K562 (cell line): ENCODE measurements around the gene STARD13. TPM values are rescaled to one million over a fixed set of nuclear protein-coding genes. Genes with fewer than 3 reads are reported as not detected.

Experiments used
- BCLAF1 ChIP-seq, 2 experiments: fragments of 450-650 bp in 1 of 2; IDR thresholded peaks; 2 replicates each; pipeline ENCODE4 v1.6.1; 2011 to 2017; ENCODE audit warnings: low read depth in 2 of 2, antibody characterized with exemption in 1 of 2, borderline replicate concordance in 1 of 2, low read length in 1 of 2, mild to moderate bottlenecking in 1 of 2, mixed read lengths in 1 of 2; ENCODE audit not compliant: control insufficient read depth in 1 of 2
- ETV1 ChIP-seq: fragments of 450-650 bp; conservative IDR thresholded peaks from 2 replicates; pipeline ENCODE4 v1.6.1; 2016; ENCODE audit warnings: missing genetic modification characterization, control low read depth, low read depth, missing compliant biosample characterization
- GTF2E2 ChIP-seq: fragments of 200-800 bp; sonication (Bioruptor generic); IDR thresholded peaks from 2 replicates; pipeline ENCODE4 v1.6.1; 2016; ENCODE audit warnings: missing genetic modification characterization, missing compliant biosample characterization
- STAG1 ChIP-seq: sonication (generic); formaldehyde crosslinking; IDR thresholded peaks from 2 replicates; pipeline ENCODE4 v1.5.0; 2020; ENCODE audit warnings: missing genetic modification reagents, borderline replicate concordance
- TSC22D4 ChIP-seq: fragments of 450-650 bp; IDR thresholded peaks from 2 replicates; pipeline ENCODE4 v1.6.1; 2016; ENCODE audit warnings: missing genetic modification characterization, missing biosample characterization, control low read depth
- XRCC5 ChIP-seq: fragments of 200-400 bp; formaldehyde crosslinking; IDR thresholded peaks from 2 replicates; pipeline ENCODE4 v1.6.1; 2017; ENCODE audit warnings: low read depth, mild to moderate bottlenecking, low read length
- polyA plus RNA-seq, 8 experiments: library from polyadenylated mRNA; depleted of rRNA in 4 of 8; stranded (reverse) in 5 of 8; unstranded in 3 of 8; fragments of >200 nt; fragmentation: Nextera tagmentation in 2 of 8; fragmentation: Illumina TruSeq in 1 of 8; extraction: Ambion mirVana in 2 of 8; extraction: Trizol in 1 of 8; gene quantifications; 2 replicates each; pipeline versions ENCODE4 v1.2.1 to v1.2.3, GENCODE V29; 2011 to 2014; ENCODE audit warnings: inconsistent platforms in 1 of 8, missing spikeins in 1 of 8
- total RNA-seq, 7 experiments: library from RNA; depleted of rRNA in 6 of 7; stranded (reverse); fragments of >200 nt in 6 of 7; fragmentation: Illumina TruSeq in 2 of 7; extraction: Trizol in 2 of 7; gene quantifications; 2 replicates each; pipeline versions ENCODE4 v1.2.1 to v1.2.3, GENCODE V29; 2011 to 2021; ENCODE audit warnings: low replicate concordance in 1 of 7
- TF ChIP-seq, protein P1 (sequence below), 2 experiments: fragments of 450-650 bp in 1 of 2; sonication (generic) in 1 of 2; formaldehyde crosslinking in 1 of 2; IDR thresholded peaks; 2 replicates each; pipeline versions ENCODE4 v1.7.1 to v1.9.0; 2016 to 2022; ENCODE audit warnings: inconsistent platforms in 1 of 2, mild to moderate bottlenecking in 1 of 2, missing genetic modification reagents in 1 of 2

The STARD13 gene
- total and polyA plus RNA-seq, 9 of the 15 experiments (the other 6 are each of a cell fraction or from before 2014, with no cell fraction given) = 0.11 TPM; not detected in 8

- TF ChIP-seq, protein P1, sequence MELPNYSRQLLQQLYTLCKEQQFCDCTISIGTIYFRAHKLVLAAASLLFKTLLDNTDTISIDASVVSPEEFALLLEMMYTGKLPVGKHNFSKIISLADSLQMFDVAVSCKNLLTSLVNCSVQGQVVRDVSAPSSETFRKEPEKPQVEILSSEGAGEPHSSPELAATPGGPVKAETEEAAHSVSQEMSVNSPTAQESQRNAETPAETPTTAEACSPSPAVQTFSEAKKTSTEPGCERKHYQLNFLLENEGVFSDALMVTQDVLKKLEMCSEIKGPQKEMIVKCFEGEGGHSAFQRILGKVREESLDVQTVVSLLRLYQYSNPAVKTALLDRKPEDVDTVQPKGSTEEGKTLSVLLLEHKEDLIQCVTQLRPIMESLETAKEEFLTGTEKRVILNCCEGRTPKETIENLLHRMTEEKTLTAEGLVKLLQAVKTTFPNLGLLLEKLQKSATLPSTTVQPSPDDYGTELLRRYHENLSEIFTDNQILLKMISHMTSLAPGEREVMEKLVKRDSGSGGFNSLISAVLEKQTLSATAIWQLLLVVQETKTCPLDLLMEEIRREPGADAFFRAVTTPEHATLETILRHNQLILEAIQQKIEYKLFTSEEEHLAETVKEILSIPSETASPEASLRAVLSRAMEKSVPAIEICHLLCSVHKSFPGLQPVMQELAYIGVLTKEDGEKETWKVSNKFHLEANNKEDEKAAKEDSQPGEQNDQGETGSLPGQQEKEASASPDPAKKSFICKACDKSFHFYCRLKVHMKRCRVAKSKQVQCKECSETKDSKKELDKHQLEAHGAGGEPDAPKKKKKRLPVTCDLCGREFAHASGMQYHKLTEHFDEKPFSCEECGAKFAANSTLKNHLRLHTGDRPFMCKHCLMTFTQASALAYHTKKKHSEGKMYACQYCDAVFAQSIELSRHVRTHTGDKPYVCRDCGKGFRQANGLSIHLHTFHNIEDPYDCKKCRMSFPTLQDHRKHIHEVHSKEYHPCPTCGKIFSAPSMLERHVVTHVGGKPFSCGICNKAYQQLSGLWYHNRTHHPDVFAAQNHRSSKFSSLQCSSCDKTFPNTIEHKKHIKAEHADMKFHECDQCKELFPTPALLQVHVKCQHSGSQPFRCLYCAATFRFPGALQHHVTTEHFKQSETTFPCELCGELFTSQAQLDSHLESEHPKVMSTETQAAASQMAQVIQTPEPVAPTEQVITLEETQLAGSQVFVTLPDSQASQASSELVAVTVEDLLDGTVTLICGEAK (IDR thresholded peaks at IDR 0.05) = no peak
- TF ChIP-seq, protein P1 (CRISPR knock-in tag; IDR thresholded peaks at IDR 0.05) = no peak
- no peak for TF ChIP-seq XRCC5
- TF ChIP-seq BCLAF1 (IDR thresholded peaks at IDR 0.05; ENCODE audit: borderline replicate concordance in 1 of 2, control insufficient read depth in 1 of 2, low read depth in 2 of 2, low read length in 1 of 2) = no peak
- TF ChIP-seq STAG1 (CRISPR knock-in tag) = no peak
- no peak for TF ChIP-seq ETV1 (tag)
- TF ChIP-seq GTF2E2 (tag) = no peak
- TF ChIP-seq TSC22D4 (tag) = no peak
Measured at GRCh38 chr13:33303855-33304597, 18.5 kb upstream of the STARD13 start (continued).
